Neutrophil (primary cell): ENCODE results near the gene HSD17B10.
A peak's percentile ranks its signal among the peaks of the same experiment; 100 is the strongest.

Source experiments
- H3K27ac ChIP-seq: fragments of 200-600 bp; sonication (generic); 2 replicates; pipeline ENCODE4 v1.5.1; 2016; ENCODE audit warnings: mild to moderate bottlenecking, moderate library complexity
- H3K27me3 ChIP-seq: fragments of 200-600 bp; sonication (generic); 2 replicates; pipeline ENCODE4 v1.6.0; 2016; ENCODE audit warnings: mild to moderate bottlenecking
- H3K36me3 ChIP-seq: fragments of 200-600 bp; sonication (generic); 2 replicates; pipeline ENCODE4 v1.5.1; 2017
- H3K4me1 ChIP-seq, 2 experiments: fragments of 200-600 bp in 1 of 2; sonication (generic) in 1 of 2; 1 replicate in 1 of 2; 2 replicates in 1 of 2; pipeline versions ENCODE4 v1.5.1 to v1.6.1; 2013 to 2016; ENCODE audit warnings: low read depth in 1 of 2, low read length in 1 of 2, mild to moderate bottlenecking in 1 of 2, moderate library complexity in 1 of 2; ENCODE audit not compliant: control insufficient read depth in 1 of 2, insufficient read depth in 1 of 2
- H3K4me3 ChIP-seq, 2 experiments: fragments of 200-600 bp in 1 of 2; sonication (generic) in 1 of 2; 1 replicate in 1 of 2; 2 replicates in 1 of 2; pipeline ENCODE4 v1.5.1; 2013 to 2016; ENCODE audit warnings: low read depth in 1 of 2, low read length in 1 of 2, mild to moderate bottlenecking in 1 of 2, moderate library complexity in 1 of 2
- H3K9me3 ChIP-seq: fragments of 200-600 bp; sonication (generic); 2 replicates; pipeline ENCODE4 v1.5.1; 2016
- TF ChIP-seq, protein P1 (sequence below): fragments of 200-600 bp; sonication (generic); IDR thresholded peaks from 2 replicates; pipeline ENCODE4 v1.5.1; 2016; ENCODE audit warnings: antibody characterized with exemption

HSD17B10 gene

DNA sequence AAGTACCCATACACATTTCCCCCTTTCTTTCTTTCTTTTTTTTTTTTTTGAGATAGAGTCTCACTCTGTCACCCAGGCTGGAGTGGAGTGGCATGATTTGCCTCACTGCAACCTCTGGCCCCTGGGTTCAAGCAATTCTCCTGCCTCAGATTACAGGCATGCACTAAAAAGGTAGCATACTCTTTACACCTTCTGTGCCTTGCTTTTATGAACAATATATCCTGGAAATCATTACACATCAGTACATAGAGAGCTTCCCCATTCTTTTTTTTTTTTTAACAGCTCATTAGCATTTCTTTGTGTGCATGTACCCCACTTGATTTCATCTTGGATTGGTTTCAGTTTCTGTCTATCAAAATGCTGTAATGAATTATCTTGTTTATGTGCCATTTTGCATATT is 18.6 kb upstream of the HSD17B10 start:
- TF ChIP-seq, protein P1, sequence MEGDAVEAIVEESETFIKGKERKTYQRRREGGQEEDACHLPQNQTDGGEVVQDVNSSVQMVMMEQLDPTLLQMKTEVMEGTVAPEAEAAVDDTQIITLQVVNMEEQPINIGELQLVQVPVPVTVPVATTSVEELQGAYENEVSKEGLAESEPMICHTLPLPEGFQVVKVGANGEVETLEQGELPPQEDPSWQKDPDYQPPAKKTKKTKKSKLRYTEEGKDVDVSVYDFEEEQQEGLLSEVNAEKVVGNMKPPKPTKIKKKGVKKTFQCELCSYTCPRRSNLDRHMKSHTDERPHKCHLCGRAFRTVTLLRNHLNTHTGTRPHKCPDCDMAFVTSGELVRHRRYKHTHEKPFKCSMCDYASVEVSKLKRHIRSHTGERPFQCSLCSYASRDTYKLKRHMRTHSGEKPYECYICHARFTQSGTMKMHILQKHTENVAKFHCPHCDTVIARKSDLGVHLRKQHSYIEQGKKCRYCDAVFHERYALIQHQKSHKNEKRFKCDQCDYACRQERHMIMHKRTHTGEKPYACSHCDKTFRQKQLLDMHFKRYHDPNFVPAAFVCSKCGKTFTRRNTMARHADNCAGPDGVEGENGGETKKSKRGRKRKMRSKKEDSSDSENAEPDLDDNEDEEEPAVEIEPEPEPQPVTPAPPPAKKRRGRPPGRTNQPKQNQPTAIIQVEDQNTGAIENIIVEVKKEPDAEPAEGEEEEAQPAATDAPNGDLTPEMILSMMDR = no peak
- H3K4me1 ChIP-seq = peaks cover 0 to 4% of the 10 kb centered on the region in 2 experiments
- H3K36me3 ChIP-seq = no peaks in the 10 kb centered on the region
- no peaks in the 10 kb centered on the region for H3K9me3 ChIP-seq
- no peak overlapping the region for H3K4me3 ChIP-seq
- H3K27me3 ChIP-seq = no peaks in the 10 kb centered on the region
- no peak overlapping the region for H3K27ac ChIP-seq

DNA sequence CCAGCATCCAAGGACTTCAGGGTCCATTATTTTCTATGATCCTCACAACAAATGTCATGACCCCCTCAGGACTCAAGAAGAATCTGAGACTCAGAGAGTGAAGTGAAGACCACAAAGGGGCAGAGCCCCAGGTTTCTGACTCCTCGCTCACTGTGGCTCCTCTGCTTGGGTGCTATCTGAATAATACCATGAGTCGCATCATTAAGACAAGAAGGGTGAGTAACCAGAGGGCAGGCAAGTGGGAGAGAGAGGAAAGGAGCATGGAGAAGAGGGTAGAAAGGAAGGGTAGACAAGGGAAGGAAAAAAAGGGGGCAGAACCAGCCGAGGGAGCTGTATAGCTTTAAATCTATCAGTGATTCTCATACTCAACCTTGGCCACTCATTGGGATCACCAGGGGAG is 15.5 kb upstream of the HSD17B10 start:
- H3K36me3 ChIP-seq = no peaks in the 10 kb centered on the region
- H3K4me3 ChIP-seq = no peak overlapping the region
- no peaks in the 10 kb centered on the region for H3K27me3 ChIP-seq
- H3K4me1 ChIP-seq = no peaks in the 10 kb centered on the region
- no peak overlapping the region for H3K27ac ChIP-seq
- H3K9me3 ChIP-seq = no peaks in the 10 kb centered on the region
- TF ChIP-seq, protein P1 = no peak

DNA sequence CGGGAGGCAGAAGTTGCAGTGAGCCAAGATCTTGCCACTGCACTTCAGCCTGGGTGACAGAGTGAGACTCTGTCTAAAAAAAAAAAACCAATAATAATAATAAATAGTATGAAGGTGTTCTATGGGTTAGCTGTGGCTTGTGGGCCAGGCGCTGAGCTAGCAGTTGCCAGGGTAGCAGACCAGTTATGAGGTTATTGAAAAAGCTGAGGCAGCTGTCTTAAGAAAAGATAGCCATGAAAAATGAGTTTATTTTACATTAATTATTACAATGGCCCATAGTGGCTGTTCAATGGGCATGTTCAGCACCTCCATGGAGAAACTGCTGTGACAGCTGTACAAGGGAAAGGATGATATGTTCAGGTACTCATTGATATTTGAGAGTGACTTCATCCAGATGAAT is 13.3 kb upstream of the HSD17B10 start:
- TF ChIP-seq, protein P1 = no peak
- Histone ChIP-seq H3K4me1 (peaks cover under 1% of the 10 kb centered on the region in 2 experiments), H3K4me3 (no peak overlapping the region), H3K27ac (no peak overlapping the region), H3K36me3 (no peaks in the 10 kb centered on the region), H3K9me3 (no peaks in the 10 kb centered on the region), H3K27me3 (no peaks in the 10 kb centered on the region)

DNA sequence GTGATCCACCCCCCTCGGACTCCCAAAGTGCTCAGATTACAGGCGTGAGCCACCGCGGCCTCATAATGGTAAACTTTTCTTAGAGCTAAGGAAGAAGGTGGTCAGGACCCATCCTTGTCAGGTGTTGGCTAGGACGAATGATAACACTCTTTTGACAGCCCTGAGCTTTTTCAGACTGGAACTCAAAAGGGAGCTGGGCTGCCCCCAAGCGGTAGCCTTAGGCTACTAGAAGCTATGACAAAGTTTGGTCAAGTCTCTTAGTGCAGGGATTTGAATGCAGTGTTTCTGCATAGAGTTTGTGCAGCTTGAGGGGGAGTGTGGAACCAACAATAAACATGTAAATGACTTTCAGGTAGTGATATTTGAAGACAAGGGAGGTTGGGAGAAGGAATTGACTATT is 11.8 kb upstream of the HSD17B10 start:
- Histone ChIP-seq H3K9me3 (no peaks in the 10 kb centered on the region), H3K27me3 (no peaks in the 10 kb centered on the region), H3K27ac (no peak overlapping the region), H3K36me3 (no peaks in the 10 kb centered on the region), H3K4me3 (no peak overlapping the region), H3K4me1 (peaks cover 9 to 15% of the 10 kb centered on the region in 2 experiments)
- TF ChIP-seq, protein P1 = no peak

DNA sequence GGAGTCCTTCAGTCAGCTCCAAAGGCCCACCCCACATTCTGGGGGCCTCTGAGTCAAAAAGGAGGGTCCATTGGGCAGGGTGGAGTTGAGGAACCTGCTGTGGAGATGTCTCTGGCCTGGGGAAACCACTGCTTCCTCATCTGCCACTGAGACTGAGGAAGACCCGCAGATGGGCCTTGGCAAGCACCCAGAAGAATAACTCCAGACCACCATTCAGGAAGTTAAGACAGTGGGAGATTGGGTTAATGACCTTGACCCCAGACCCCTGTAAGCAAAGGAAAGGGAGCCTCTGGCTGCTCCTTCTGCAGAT is 8.1 kb upstream of the HSD17B10 start:
- H3K4me3 ChIP-seq = peak overlapping the region; percentile 60 to 66
- H3K9me3 ChIP-seq = no peaks in the 10 kb centered on the region
- TF ChIP-seq, protein P1 = no peak
- peak overlapping the region; percentile 71 for H3K27ac ChIP-seq
- H3K27me3 ChIP-seq = no peaks in the 10 kb centered on the region
- no peaks in the 10 kb centered on the region for H3K36me3 ChIP-seq
- H3K4me1 ChIP-seq = peaks cover 16 to 24% of the 10 kb centered on the region in 2 experiments
